Esophagus muscularis mucosa (tissue), 4 donors: Measurements from ENCODE around the gene FOXN3.

Experiments used
- EP300 ChIP-seq: sonication (generic); formaldehyde crosslinking; IDR thresholded peaks from one replicate; pipeline ENCODE4 v1.6.1; 2017; ENCODE audit warnings: antibody characterized with exemption
- POLR2A ChIP-seq: fragments of 450-650 bp; IDR thresholded peaks from one replicate; pipeline ENCODE4 v1.6.1; 2017; ENCODE audit warnings: antibody characterized with exemption, moderate library complexity, mild to moderate bottlenecking, low read depth
- POLR2AphosphoS5 ChIP-seq, 2 donors: sonication (generic); formaldehyde crosslinking; IDR thresholded peaks; one replicate each; pipeline ENCODE4 v1.6.1; 2017; ENCODE audit warnings: antibody characterized with exemption in 2 of 2
- TF ChIP-seq, protein P1 (sequence below), 3 experiments: fragments of 200-600 bp in 2 of 3; fragments of 450-650 bp in 1 of 3; sonication (generic) in 2 of 3; IDR thresholded peaks; one replicate each; pipeline ENCODE4 v1.5.1; 2017 to 2019; ENCODE audit warnings: antibody characterized with exemption in 3 of 3, mild to moderate bottlenecking in 2 of 3, moderate library complexity in 1 of 3

DNA sequence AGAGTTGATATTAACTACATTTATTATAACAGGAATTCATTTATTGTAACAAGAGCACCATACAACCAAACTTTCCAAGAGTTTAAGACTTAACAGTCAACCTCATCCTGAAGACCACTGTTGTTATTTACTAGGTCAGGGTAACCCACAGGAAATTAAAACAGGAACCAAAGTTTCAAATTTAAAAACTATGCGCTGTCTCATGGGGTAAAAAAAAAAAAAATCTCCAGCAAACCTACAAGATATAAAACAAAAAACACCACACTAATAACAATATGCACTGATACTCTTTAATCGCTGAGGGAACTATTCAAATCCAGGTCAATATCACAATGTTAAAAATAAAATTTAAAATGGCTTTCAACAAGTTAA is 44.5 kb downstream of the FOXN3 start:
- TF ChIP-seq, protein P1, sequence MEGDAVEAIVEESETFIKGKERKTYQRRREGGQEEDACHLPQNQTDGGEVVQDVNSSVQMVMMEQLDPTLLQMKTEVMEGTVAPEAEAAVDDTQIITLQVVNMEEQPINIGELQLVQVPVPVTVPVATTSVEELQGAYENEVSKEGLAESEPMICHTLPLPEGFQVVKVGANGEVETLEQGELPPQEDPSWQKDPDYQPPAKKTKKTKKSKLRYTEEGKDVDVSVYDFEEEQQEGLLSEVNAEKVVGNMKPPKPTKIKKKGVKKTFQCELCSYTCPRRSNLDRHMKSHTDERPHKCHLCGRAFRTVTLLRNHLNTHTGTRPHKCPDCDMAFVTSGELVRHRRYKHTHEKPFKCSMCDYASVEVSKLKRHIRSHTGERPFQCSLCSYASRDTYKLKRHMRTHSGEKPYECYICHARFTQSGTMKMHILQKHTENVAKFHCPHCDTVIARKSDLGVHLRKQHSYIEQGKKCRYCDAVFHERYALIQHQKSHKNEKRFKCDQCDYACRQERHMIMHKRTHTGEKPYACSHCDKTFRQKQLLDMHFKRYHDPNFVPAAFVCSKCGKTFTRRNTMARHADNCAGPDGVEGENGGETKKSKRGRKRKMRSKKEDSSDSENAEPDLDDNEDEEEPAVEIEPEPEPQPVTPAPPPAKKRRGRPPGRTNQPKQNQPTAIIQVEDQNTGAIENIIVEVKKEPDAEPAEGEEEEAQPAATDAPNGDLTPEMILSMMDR (IDR thresholded peaks at IDR 0.05), result no peak
- TF ChIP-seq EP300 (no peak), POLR2A (no peak), POLR2AphosphoS5 (IDR thresholded peaks at IDR 0.05) (no peak)
